H1 (cell line): ENCODE measurements around the gene SLIT3. TPM values are rescaled to one million over a fixed set of nuclear protein-coding genes. Genes with fewer than 3 reads are reported as not detected.

Experiments
- EP300 ChIP-seq, 2 experiments: IDR thresholded peaks; 1 replicate in 1 of 2; 2 replicates in 1 of 2; pipeline ENCODE4 v1.6.1; 2011 to 2012; ENCODE audit warnings: low read depth in 2 of 2, low read length in 2 of 2, mild to moderate bottlenecking in 2 of 2, borderline replicate concordance in 1 of 2, inconsistent platforms in 1 of 2, moderate library complexity in 1 of 2
- KDM4A ChIP-seq: IDR thresholded peaks from one replicate; pipeline ENCODE4 v1.7.1; 2012; ENCODE audit warnings: low read depth, mild to moderate bottlenecking, moderate library complexity, low read length, inconsistent platforms; ENCODE audit not compliant: severe bottlenecking
- POU5F1 ChIP-seq: IDR thresholded peaks from 2 replicates; pipeline ENCODE4 v1.6.1; 2011; ENCODE audit warnings: low read depth, mild to moderate bottlenecking, low read length, moderate library complexity
- RAD21 ChIP-seq, 2 experiments: IDR thresholded peaks in 1 of 2; conservative IDR thresholded peaks in 1 of 2; 2 replicates each; pipeline ENCODE4 v1.6.1; 2011; ENCODE audit warnings: low read depth in 2 of 2, low read length in 2 of 2, improper control_type of control experiment in 1 of 2, inconsistent platforms in 1 of 2, mild to moderate bottlenecking in 1 of 2, moderate library complexity in 1 of 2
- RXRA ChIP-seq: IDR thresholded peaks from 2 replicates; pipeline ENCODE4 v1.6.1; 2011; ENCODE audit warnings: low read depth, mild to moderate bottlenecking, low read length, moderate library complexity; ENCODE audit not compliant: insufficient read depth
- polyA plus RNA-seq, 7 experiments: library from polyadenylated mRNA; depleted of rRNA in 3 of 7; stranded (reverse) in 5 of 7; unstranded in 2 of 7; fragments of >200 nt in 5 of 7; fragments of 200-250 nt in 2 of 7; gene quantifications; 1 replicate in 5 of 7; 2 replicates in 1 of 7; 4 replicates in 1 of 7; pipeline versions ENCODE4 v1.2.1 to v1.2.3, GENCODE V29; 2011 to 2013; ENCODE audit warnings: missing spikeins in 2 of 7, mixed read lengths in 2 of 7
- total RNA-seq: library from RNA; stranded (reverse); fragmentation: NEBNext Ultra II Directional; extraction: Animal tissue kit (Norgen Biotek cat#: 25700); gene quantifications from 2 replicates; pipeline ENCODE4 v1.2.1, GENCODE V29; 2021
- TF ChIP-seq, protein P1 (sequence below): fragments of 300-600 bp; sonication (generic); IDR thresholded peaks from 2 replicates; pipeline ENCODE4 v1.7.1; 2012; ENCODE audit warnings: low read length, moderate library complexity, mild to moderate bottlenecking, inconsistent platforms; ENCODE audit not compliant: insufficient replicate concordance
- TF ChIP-seq, protein P2 (sequence below): IDR thresholded peaks from 2 replicates; pipeline ENCODE4 v1.6.1; 2011; ENCODE audit warnings: low read length, improper control_type of control experiment
- TF ChIP-seq, protein P3 (sequence below): IDR thresholded peaks from 2 replicates; pipeline ENCODE4 v1.6.1; 2012; ENCODE audit warnings: low read length, inconsistent platforms

SLIT3 gene
- total and polyA plus RNA-seq, 2 of the 8 experiments (the other 6 are each of a cell fraction or from before 2014, with no cell fraction given), result 1.1 to 1.2 TPM

DNA sequence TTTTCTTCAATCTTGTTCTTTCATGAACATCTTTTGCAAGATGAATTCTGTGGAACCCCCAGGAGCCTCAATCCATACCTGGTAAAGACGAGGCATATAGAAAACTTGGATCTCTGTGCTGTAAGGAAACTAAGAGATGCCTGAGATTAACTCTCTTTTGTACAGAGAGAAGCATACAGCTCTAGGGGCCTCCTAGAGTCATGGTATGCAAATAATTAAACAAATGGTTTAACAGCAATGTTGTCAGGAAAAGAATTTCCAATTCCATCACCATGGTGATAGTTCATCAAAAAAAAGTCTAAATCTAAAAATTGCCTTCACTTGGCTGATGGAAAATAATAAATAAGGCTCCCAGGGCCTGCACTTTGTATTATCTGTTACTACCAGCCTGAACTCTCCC, 275.4 kb downstream of the SLIT3 start (continued):
- TF ChIP-seq, protein P1, sequence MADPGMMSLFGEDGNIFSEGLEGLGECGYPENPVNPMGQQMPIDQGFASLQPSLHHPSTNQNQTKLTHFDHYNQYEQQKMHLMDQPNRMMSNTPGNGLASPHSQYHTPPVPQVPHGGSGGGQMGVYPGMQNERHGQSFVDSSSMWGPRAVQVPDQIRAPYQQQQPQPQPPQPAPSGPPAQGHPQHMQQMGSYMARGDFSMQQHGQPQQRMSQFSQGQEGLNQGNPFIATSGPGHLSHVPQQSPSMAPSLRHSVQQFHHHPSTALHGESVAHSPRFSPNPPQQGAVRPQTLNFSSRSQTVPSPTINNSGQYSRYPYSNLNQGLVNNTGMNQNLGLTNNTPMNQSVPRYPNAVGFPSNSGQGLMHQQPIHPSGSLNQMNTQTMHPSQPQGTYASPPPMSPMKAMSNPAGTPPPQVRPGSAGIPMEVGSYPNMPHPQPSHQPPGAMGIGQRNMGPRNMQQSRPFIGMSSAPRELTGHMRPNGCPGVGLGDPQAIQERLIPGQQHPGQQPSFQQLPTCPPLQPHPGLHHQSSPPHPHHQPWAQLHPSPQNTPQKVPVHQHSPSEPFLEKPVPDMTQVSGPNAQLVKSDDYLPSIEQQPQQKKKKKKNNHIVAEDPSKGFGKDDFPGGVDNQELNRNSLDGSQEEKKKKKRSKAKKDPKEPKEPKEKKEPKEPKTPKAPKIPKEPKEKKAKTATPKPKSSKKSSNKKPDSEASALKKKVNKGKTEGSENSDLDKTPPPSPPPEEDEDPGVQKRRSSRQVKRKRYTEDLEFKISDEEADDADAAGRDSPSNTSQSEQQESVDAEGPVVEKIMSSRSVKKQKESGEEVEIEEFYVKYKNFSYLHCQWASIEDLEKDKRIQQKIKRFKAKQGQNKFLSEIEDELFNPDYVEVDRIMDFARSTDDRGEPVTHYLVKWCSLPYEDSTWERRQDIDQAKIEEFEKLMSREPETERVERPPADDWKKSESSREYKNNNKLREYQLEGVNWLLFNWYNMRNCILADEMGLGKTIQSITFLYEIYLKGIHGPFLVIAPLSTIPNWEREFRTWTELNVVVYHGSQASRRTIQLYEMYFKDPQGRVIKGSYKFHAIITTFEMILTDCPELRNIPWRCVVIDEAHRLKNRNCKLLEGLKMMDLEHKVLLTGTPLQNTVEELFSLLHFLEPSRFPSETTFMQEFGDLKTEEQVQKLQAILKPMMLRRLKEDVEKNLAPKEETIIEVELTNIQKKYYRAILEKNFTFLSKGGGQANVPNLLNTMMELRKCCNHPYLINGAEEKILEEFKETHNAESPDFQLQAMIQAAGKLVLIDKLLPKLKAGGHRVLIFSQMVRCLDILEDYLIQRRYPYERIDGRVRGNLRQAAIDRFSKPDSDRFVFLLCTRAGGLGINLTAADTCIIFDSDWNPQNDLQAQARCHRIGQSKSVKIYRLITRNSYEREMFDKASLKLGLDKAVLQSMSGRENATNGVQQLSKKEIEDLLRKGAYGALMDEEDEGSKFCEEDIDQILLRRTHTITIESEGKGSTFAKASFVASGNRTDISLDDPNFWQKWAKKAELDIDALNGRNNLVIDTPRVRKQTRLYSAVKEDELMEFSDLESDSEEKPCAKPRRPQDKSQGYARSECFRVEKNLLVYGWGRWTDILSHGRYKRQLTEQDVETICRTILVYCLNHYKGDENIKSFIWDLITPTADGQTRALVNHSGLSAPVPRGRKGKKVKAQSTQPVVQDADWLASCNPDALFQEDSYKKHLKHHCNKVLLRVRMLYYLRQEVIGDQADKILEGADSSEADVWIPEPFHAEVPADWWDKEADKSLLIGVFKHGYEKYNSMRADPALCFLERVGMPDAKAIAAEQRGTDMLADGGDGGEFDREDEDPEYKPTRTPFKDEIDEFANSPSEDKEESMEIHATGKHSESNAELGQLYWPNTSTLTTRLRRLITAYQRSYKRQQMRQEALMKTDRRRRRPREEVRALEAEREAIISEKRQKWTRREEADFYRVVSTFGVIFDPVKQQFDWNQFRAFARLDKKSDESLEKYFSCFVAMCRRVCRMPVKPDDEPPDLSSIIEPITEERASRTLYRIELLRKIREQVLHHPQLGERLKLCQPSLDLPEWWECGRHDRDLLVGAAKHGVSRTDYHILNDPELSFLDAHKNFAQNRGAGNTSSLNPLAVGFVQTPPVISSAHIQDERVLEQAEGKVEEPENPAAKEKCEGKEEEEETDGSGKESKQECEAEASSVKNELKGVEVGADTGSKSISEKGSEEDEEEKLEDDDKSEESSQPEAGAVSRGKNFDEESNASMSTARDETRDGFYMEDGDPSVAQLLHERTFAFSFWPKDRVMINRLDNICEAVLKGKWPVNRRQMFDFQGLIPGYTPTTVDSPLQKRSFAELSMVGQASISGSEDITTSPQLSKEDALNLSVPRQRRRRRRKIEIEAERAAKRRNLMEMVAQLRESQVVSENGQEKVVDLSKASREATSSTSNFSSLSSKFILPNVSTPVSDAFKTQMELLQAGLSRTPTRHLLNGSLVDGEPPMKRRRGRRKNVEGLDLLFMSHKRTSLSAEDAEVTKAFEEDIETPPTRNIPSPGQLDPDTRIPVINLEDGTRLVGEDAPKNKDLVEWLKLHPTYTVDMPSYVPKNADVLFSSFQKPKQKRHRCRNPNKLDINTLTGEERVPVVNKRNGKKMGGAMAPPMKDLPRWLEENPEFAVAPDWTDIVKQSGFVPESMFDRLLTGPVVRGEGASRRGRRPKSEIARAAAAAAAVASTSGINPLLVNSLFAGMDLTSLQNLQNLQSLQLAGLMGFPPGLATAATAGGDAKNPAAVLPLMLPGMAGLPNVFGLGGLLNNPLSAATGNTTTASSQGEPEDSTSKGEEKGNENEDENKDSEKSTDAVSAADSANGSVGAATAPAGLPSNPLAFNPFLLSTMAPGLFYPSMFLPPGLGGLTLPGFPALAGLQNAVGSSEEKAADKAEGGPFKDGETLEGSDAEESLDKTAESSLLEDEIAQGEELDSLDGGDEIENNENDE, result no peak
- TF ChIP-seq, protein P2, sequence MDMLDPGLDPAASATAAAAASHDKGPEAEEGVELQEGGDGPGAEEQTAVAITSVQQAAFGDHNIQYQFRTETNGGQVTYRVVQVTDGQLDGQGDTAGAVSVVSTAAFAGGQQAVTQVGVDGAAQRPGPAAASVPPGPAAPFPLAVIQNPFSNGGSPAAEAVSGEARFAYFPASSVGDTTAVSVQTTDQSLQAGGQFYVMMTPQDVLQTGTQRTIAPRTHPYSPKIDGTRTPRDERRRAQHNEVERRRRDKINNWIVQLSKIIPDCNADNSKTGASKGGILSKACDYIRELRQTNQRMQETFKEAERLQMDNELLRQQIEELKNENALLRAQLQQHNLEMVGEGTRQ, result no peak
- no peak for TF ChIP-seq KDM4A
- no peak for TF ChIP-seq EP300 (IDR thresholded peaks at IDR 0.05; ENCODE audit: borderline replicate concordance in 1 of 2, low read depth in 2 of 2, low read length in 2 of 2)
- TF ChIP-seq POU5F1, result no peak
- no peak for TF ChIP-seq RXRA
- TF ChIP-seq, protein P3, sequence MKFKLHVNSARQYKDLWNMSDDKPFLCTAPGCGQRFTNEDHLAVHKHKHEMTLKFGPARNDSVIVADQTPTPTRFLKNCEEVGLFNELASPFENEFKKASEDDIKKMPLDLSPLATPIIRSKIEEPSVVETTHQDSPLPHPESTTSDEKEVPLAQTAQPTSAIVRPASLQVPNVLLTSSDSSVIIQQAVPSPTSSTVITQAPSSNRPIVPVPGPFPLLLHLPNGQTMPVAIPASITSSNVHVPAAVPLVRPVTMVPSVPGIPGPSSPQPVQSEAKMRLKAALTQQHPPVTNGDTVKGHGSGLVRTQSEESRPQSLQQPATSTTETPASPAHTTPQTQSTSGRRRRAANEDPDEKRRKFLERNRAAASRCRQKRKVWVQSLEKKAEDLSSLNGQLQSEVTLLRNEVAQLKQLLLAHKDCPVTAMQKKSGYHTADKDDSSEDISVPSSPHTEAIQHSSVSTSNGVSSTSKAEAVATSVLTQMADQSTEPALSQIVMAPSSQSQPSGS, result no peak
- no peak for TF ChIP-seq RAD21 (IDR thresholded peaks at IDR 0.05 in 1 of 2, conservative IDR thresholded peaks at IDR 0.05 in 1 of 2; ENCODE audit: low read depth in 2 of 2, low read length in 2 of 2)
